Activated naive CD8-positive, alpha-beta T cell treated with anti-CD3 and anti-CD28 coated beads for 36 hours (primary cell): Measurements from ENCODE around the gene BTRC. TPM values are rescaled to one million over a fixed set of nuclear protein-coding genes. Genes with fewer than 3 reads are reported as not detected.

Experiments used
- DNase-seq: peaks from one replicate; pipeline ENCODE4 v3.0.0; 2021
- H3K27ac Mint-ChIP-seq: one replicate; pipeline ENCODE4 v1.8.0; 2022; ENCODE audit warnings: mild to moderate bottlenecking, moderate library complexity, mixed read lengths
- H3K27me3 Mint-ChIP-seq: one replicate; pipeline ENCODE4 v1.8.0; 2022; ENCODE audit warnings: mild to moderate bottlenecking, mixed read lengths
- H3K36me3 Mint-ChIP-seq: one replicate; pipeline ENCODE4 v1.8.0; 2021; ENCODE audit warnings: mild to moderate bottlenecking, mixed read lengths
- H3K4me1 Mint-ChIP-seq: one replicate; pipeline ENCODE4 v1.8.0; 2021; ENCODE audit warnings: mixed read lengths
- H3K4me3 Mint-ChIP-seq: one replicate; pipeline ENCODE4 v1.8.0; 2022; ENCODE audit warnings: mild to moderate bottlenecking, moderate library complexity, mixed read lengths
- H3K9me3 Mint-ChIP-seq: one replicate; pipeline ENCODE4 v1.8.0; 2022; ENCODE audit warnings: mixed read lengths
- total RNA-seq, 2 experiments: library from RNA; stranded (reverse); gene quantifications; one replicate each; pipeline ENCODE4 v1.2.3, GENCODE V29; 2021

BTRC gene
- total RNA-seq, 2 experiments from 2014 or later, result 14.0 to 14.3 TPM

DNA sequence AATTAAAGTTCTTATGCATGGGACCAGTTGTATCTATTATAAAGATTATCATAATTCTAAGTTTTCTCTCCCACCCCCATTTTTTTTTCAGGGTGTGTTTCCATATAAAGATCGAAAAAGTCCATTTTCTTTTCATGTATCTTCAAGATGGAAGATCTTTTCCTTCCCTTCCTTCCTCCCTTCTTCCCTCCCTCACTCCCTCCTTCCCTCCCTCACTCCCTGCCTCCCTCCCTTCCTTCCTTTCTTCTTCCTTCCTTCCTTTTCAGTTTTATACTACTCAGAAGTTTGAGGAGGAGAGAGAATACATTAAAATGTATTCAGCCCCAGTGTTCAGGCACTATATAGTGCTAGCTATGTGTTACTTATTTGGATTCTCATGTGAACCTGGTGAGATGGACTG, 136.1 kb downstream of the BTRC start:
- Mint-ChIP-seq H3K4me3 (no peak overlapping the region), H3K27ac (no peak overlapping the region), H3K36me3 (peaks cover 3% of the 10 kb centered on the region), H3K4me1 (peaks cover 4% of the 10 kb centered on the region), H3K27me3 (no peaks in the 10 kb centered on the region), H3K9me3 (no peaks in the 10 kb centered on the region)
- no peak for DNase-seq

DNA sequence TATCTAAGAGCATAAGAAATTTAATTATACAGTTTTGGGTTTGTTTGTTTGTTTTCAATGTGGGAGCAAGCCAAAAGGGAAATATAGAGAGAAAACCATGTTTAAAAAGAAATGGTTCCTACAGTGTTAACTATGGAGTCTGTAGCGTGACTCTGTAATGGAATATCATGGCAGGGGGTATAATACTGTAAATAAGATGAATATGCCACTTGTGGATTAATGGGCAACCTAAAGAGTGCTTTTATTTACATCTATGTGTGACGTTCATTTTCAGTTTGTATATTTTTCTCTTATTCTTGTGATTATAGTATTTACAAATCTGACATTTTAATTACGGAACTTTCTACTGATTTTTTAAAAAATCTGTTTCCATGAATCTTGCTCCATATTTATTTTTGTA, 138.2 kb downstream of the BTRC start:
- no peak overlapping the region for H3K4me3 Mint-ChIP-seq
- no peaks in the 10 kb centered on the region for H3K9me3 Mint-ChIP-seq
- H3K4me1 Mint-ChIP-seq, result peaks cover 4% of the 10 kb centered on the region
- DNase-seq, result no peak
- H3K27ac Mint-ChIP-seq, result no peak overlapping the region
- peaks cover 3% of the 10 kb centered on the region for H3K36me3 Mint-ChIP-seq
- no peaks in the 10 kb centered on the region for H3K27me3 Mint-ChIP-seq

GRCh38 chr10:101492814-101493213, 138.8 kb downstream of the BTRC start:
- no peak for DNase-seq
- H3K4me3 Mint-ChIP-seq, result no peak overlapping the region
- no peak overlapping the region for H3K27ac Mint-ChIP-seq
- H3K36me3 Mint-ChIP-seq, result peaks cover 3% of the 10 kb centered on the region
- H3K4me1 Mint-ChIP-seq, result peaks cover 4% of the 10 kb centered on the region
- H3K27me3 Mint-ChIP-seq, result no peaks in the 10 kb centered on the region
- no peaks in the 10 kb centered on the region for H3K9me3 Mint-ChIP-seq

DNA sequence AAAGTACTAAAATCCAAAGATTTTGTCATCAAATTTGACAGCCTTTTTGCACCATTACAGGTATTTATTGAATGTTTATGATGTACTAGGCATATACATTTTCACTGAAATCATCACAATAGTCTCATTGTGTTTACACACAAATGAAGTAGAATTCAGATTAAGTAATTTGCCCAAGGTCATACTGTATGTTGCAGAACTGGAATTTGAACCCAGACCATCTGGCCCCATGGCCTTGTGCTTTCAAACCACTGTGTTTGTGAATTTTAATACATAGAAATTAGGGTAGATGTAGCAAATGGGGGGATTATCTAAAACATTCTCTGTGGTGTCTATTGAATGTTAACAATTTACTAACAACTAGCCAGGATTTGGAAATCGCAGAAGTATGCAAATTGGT, 139.3 kb downstream of the BTRC start:
- Mint-ChIP-seq H3K27me3 (no peaks in the 10 kb centered on the region), H3K4me1 (peaks cover 4% of the 10 kb centered on the region), H3K36me3 (peaks cover 3% of the 10 kb centered on the region), H3K9me3 (no peaks in the 10 kb centered on the region), H3K4me3 (no peak overlapping the region), H3K27ac (no peak overlapping the region)
- no peak for DNase-seq

DNA sequence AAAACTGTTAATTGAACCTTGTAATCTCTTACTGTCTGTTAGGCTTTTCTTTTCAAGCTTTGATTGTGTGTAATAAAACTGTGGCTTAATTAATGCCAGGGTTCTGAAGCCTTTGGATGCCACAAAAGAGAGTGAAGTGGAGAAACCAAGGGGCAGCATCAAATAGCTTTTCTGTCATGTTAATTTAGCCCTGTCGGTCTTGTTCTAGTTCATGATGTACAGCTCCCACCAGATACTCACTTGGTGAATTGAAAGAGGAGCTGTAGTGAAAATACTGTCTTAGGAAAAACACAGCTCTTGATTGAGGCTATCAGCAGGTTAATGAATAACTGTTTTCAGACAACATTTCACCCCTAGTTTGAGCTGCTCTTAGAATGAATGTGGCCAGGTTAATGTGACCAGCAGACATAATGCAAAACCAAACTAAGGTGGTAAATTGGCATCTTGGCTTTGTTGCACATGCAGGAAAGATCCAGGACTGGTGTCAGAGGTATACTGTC, 139.9 kb downstream of the BTRC start:
- Mint-ChIP-seq H3K4me1 (peaks cover 4% of the 10 kb centered on the region), H3K9me3 (no peaks in the 10 kb centered on the region), H3K27ac (no peak overlapping the region), H3K4me3 (no peak overlapping the region), H3K36me3 (peaks cover 3% of the 10 kb centered on the region), H3K27me3 (no peaks in the 10 kb centered on the region)
- DNase-seq, result no peak

DNA sequence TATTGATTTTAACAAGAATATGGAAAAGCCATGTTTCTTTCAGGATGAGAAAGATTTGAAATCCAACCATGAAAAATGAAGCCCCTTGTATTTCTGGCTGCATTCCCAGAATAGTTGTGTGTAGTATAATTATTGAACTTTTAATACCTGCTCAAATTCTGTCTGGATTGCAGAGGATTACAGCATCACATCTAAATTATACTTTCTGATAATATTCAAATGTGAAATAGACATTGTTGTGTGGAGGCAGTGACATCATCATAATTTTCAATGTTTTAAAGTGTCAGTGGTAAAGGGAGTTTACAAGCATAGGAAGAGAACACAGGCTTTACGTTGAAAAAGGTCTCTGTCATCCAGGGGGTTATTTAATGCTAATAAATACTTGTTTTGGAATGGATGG, 140.7 kb downstream of the BTRC start:
- H3K4me3 Mint-ChIP-seq, result no peak overlapping the region
- H3K4me1 Mint-ChIP-seq, result peaks cover 4% of the 10 kb centered on the region
- no peaks in the 10 kb centered on the region for H3K9me3 Mint-ChIP-seq
- H3K27ac Mint-ChIP-seq, result no peak overlapping the region
- peaks cover 5% of the 10 kb centered on the region for H3K36me3 Mint-ChIP-seq
- H3K27me3 Mint-ChIP-seq, result no peaks in the 10 kb centered on the region
- DNase-seq, result no peak

DNA sequence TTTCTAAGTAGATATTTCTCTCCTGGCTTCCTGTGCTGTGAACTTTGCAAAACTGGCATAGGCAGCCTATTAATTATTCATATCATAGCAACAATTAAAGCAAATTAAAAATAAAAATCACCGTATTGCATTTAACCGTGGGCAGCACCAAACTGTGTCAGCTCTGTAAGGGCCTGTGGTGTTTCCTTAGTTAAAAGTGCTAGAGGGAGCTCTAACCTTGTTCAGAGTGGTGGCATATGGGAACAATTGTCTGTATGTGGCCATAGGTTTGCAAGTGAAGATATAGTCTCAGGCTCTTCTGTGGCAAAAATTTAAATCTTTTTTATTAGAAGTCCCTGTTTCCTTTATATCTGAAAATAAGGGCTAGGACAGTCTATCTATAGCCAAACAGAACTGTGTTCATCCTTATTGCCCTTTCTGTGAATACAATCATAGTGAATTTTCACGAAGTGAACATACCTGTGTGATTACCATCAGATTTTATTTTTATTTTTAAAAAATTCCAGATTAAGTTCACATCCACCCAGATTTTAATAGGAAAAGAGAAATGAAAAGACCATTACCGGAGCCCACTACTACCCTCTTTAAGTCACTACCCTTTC, 141.5 kb downstream of the BTRC start:
- Mint-ChIP-seq H3K27ac (no peak overlapping the region), H3K4me3 (no peak overlapping the region), H3K9me3 (no peaks in the 10 kb centered on the region), H3K4me1 (peaks cover 2% of the 10 kb centered on the region), H3K36me3 (peaks cover 3% of the 10 kb centered on the region), H3K27me3 (no peaks in the 10 kb centered on the region)
- DNase-seq, result no peak

DNA sequence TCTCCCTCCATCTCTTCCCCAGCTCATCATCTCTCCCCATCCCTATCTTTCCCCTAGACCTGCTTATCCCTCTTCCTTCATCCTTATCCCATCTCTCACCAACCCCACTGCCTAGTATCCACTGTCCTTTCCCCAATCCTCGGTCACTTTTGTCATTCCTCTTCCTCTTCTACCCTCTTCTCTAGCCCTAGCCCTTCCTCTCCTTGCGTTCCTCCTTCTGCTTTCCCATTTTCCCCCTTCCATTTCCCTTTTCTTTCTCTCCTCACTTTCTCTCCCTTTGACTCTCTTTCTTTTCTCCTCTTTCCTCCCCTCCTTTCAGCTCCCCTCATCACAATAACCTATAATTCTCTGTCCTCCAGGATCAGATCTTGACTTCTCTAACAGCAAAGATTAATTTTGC, 150.5 kb downstream of the BTRC start:
- H3K4me3 Mint-ChIP-seq, result no peak overlapping the region
- DNase-seq, result no peak

DNA sequence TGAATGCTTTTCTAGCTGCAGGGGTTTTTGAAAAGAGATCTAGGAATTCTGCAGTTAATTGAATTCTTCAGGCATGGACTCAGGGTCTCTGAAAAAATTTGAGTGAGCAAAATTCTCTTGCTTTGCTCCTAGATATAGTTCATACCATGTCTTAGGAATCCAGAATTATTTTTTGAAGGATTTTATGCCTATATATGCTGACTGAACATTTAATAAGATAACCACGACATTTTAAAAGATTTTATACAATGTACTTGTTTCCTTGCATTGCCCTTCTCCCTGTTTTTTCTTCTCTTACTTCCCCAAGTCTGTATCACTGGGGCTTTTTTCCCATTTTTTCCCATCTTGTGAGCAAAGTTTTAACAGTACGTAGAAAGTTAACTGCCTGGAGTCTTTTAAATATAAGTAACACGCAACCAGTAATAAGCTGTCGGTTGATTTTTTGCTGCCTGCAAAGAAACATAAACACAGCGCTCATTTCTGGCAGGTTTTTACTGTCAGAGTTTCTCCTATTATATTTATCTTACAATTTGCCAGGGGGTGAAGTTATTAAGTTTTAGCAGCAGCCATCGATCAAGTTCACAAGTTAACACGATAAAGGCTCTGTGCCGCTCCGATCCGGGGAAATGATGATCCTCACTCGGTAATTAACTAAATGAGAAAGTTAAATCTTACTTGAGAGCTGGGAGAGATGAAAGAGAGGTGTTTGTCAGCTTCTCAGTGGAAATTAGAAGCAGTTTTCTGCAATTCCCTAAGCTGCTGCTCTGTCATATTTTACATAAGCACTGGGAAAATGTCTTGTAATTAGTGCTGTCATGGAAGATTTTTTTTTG, 153.1 kb downstream of the BTRC start:
- Mint-ChIP-seq H3K36me3 (no peaks in the 10 kb centered on the region), H3K4me3 (no peak overlapping the region), H3K9me3 (no peaks in the 10 kb centered on the region), H3K27ac (no peak overlapping the region), H3K27me3 (no peaks in the 10 kb centered on the region), H3K4me1 (peaks cover 2% of the 10 kb centered on the region)
- no peak for DNase-seq

More for the DNA sequence above, 150.5 kb downstream of the BTRC start:
- Mint-ChIP-seq H3K9me3 (no peaks in the 10 kb centered on the region), H3K27ac (no peak overlapping the region), H3K27me3 (no peaks in the 10 kb centered on the region), H3K36me3 (peaks cover 2% of the 10 kb centered on the region), H3K4me1 (peaks cover 3% of the 10 kb centered on the region)

DNA sequence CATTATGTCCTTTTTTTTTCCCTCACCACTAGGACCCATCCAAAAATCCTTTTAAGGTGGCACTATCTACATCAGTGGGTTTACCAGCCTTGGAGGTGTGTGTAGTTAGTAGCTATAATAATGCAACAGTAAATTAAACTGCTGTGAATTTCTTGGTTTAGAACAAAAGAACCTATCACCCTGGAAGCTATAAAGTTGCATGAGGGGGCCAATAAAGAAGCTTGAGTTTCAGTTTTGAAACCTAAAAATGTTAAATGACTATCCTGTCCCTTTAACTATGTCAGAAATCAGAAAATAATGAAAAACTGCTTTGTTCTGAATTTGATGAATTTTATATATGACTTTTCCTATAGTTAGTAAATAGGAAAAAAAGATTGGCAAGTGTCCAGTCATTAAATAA, 153.9 kb downstream of the BTRC start:
- Mint-ChIP-seq H3K27ac (no peak overlapping the region), H3K4me3 (no peak overlapping the region), H3K4me1 (no peaks in the 10 kb centered on the region), H3K36me3 (no peaks in the 10 kb centered on the region), H3K27me3 (no peaks in the 10 kb centered on the region), H3K9me3 (no peaks in the 10 kb centered on the region)
- no peak for DNase-seq

DNA sequence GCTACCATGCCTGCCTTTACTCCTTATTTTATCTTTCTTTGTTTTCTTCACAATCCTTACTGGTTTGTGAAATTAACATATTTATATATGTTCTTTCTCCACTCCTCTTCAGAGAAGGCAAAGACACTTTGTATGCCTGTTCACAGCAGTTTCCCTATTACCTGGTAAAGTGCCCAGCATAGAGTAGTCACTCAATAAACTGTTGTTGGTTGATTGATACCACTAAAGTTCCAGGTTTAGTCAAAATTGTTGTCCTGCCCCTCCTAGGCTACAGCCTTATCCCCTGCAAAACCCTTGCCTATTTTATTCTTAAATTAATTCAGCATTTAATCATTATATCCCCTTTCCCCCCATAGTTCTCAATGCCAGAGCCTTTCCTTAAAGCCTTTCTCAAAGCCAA, 158.0 kb downstream of the BTRC start:
- no peak for DNase-seq
- no peaks in the 10 kb centered on the region for H3K4me1 Mint-ChIP-seq
- no peaks in the 10 kb centered on the region for H3K9me3 Mint-ChIP-seq
- H3K4me3 Mint-ChIP-seq, result no peak overlapping the region
- no peaks in the 10 kb centered on the region for H3K27me3 Mint-ChIP-seq
- H3K36me3 Mint-ChIP-seq, result peaks cover 5% of the 10 kb centered on the region
- no peak overlapping the region for H3K27ac Mint-ChIP-seq

GRCh38 chr10:101512738-101513137, 158.8 kb downstream of the BTRC start:
- H3K4me1 Mint-ChIP-seq, result no peaks in the 10 kb centered on the region
- no peaks in the 10 kb centered on the region for H3K9me3 Mint-ChIP-seq
- no peak overlapping the region for H3K4me3 Mint-ChIP-seq
- H3K27ac Mint-ChIP-seq, result no peak overlapping the region
- H3K27me3 Mint-ChIP-seq, result no peaks in the 10 kb centered on the region
- no peak for DNase-seq
- H3K36me3 Mint-ChIP-seq, result peaks cover 5% of the 10 kb centered on the region

- no peaks in the 10 kb centered on the region for H3K27me3 Mint-ChIP-seq
- no peak overlapping the region for H3K4me3 Mint-ChIP-seq
- no peak for DNase-seq
- H3K4me1 Mint-ChIP-seq, result no peaks in the 10 kb centered on the region
- no peaks in the 10 kb centered on the region for H3K9me3 Mint-ChIP-seq
- no peak overlapping the region for H3K27ac Mint-ChIP-seq
- H3K36me3 Mint-ChIP-seq, result peaks cover 5% of the 10 kb centered on the region
These were observed 159.8 kb downstream of the BTRC start for GRCh38 chr10:101513733-101514132.

GRCh38 chr10:101525848-101526247, 171.9 kb downstream of the BTRC start:
- Mint-ChIP-seq H3K9me3 (no peaks in the 10 kb centered on the region), H3K36me3 (no peaks in the 10 kb centered on the region), H3K27me3 (no peaks in the 10 kb centered on the region), H3K4me3 (no peak overlapping the region), H3K4me1 (peaks cover 9% of the 10 kb centered on the region), H3K27ac (no peak overlapping the region)
- no peak for DNase-seq

- no peaks in the 10 kb centered on the region for H3K9me3 Mint-ChIP-seq
- H3K4me1 Mint-ChIP-seq, result peaks cover 9% of the 10 kb centered on the region
- H3K27ac Mint-ChIP-seq, result no peak overlapping the region
- H3K36me3 Mint-ChIP-seq, result no peaks in the 10 kb centered on the region
- no peak for DNase-seq
- no peaks in the 10 kb centered on the region for H3K27me3 Mint-ChIP-seq
- H3K4me3 Mint-ChIP-seq, result no peak overlapping the region
These were observed 175.2 kb downstream of the BTRC start for GRCh38 chr10:101529207-101529606.
